BJ (cell line): ENCODE measurements around the gene TMEM150B. TPM values are rescaled to one million over a fixed set of nuclear protein-coding genes. Genes with fewer than 3 reads are reported as not detected.

ENCODE experiments used
- CTCF ChIA-PET: fragments of 350-600 bp; formaldehyde crosslinking; extraction: SDS; loops from one replicate; lab custom pipeline; 2021; ENCODE audit warnings: antibody characterized with exemption, inconsistent platforms; lab: Yijun Ruan, JAX
- POLR2A ChIA-PET: fragments of 300-600 bp; sonication (Branson Sonifier 250); formaldehyde crosslinking; extraction: SDS; loops from one replicate; lab custom pipeline; 2021; ENCODE audit warnings: antibody characterized with exemption; lab: Charles Lee
- DNase-seq: peaks from one replicate; pipeline ENCODE4 v3.0.0-alpha.2; 2011; ENCODE audit warnings: low read depth
- H3K27me3 ChIP-seq: 2 replicates; pipeline ENCODE4 v1.6.0; 2011; ENCODE audit warnings: low read length; ENCODE audit not compliant: control insufficient read depth, insufficient read depth
- H3K36me3 ChIP-seq: 2 replicates; pipeline ENCODE4 v1.5.1; 2011; ENCODE audit warnings: low read length; ENCODE audit not compliant: control insufficient read depth, insufficient read depth
- H3K4me3 ChIP-seq: 2 replicates; pipeline ENCODE4 v1.5.1; 2011; ENCODE audit warnings: low read depth, mild to moderate bottlenecking, control low read depth, low read length
- polyA plus RNA-seq: library from polyadenylated mRNA; depleted of rRNA; stranded (reverse); fragments of >200 nt; gene quantifications from 2 replicates; pipeline ENCODE4 v1.2.3, GENCODE V29; 2011
- TF ChIP-seq, protein P1 (sequence below): IDR thresholded peaks from 2 replicates; pipeline ENCODE4 v1.5.1; 2011; ENCODE audit warnings: low read depth, mild to moderate bottlenecking, control low read depth, inconsistent platforms, low read length, moderate library complexity; ENCODE audit not compliant: insufficient read depth

Gene TMEM150B
- polyA plus RNA-seq, 1 experiment: not detected

- CTCF ChIA-PET: interaction anchor here (1.2 to 2.2 kb wide), 4 partner anchors 11 to 105 kb away, joined by 3 to 21 read pairs (median 5); partner anchors contain the start of gene TMEM238
- H3K4me3 ChIP-seq: no peak overlapping the region
- TF ChIP-seq, protein P1, sequence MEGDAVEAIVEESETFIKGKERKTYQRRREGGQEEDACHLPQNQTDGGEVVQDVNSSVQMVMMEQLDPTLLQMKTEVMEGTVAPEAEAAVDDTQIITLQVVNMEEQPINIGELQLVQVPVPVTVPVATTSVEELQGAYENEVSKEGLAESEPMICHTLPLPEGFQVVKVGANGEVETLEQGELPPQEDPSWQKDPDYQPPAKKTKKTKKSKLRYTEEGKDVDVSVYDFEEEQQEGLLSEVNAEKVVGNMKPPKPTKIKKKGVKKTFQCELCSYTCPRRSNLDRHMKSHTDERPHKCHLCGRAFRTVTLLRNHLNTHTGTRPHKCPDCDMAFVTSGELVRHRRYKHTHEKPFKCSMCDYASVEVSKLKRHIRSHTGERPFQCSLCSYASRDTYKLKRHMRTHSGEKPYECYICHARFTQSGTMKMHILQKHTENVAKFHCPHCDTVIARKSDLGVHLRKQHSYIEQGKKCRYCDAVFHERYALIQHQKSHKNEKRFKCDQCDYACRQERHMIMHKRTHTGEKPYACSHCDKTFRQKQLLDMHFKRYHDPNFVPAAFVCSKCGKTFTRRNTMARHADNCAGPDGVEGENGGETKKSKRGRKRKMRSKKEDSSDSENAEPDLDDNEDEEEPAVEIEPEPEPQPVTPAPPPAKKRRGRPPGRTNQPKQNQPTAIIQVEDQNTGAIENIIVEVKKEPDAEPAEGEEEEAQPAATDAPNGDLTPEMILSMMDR: no peak
- no peaks in the 10 kb centered on the region for H3K27me3 ChIP-seq
- peaks cover 4% of the 10 kb centered on the region for H3K36me3 ChIP-seq
- POLR2A ChIA-PET: no interaction called here
- DNase-seq: no peak
These were observed 12.3 kb downstream of the TMEM150B start for GRCh38 chr19:55312621-55313512.

DNA sequence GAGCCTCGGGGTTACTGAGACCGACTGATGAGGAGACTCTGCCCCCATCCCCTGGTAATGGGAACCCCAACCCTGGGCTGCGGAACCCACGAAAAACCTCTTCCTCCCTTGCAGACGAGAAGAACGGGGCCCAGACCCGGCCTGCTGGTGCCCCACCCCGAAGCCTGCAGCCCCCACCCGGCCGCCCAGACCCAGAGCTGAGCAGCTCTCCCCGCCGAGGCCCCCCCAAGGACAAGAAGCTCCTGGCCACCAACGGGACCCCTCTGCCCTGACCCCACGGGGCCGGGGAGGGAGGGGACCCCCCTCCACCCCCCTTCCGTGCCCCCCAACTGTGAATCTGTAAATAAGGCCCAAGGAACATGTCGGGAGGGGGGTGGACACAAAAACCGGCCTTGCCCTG lies 13.3 kb downstream of the TMEM150B start:
- CTCF ChIA-PET: interaction anchor here (1.5 to 2.2 kb wide), 2 partner anchors 10 to 72 kb away, joined by 3 to 21 read pairs; partner anchors contain the start of gene TMEM238
- Histone ChIP-seq H3K27me3 (no peaks in the 10 kb centered on the region), H3K4me3 (no peak overlapping the region)

GRCh38 chr19:55311397-55311796 lies 13.7 kb downstream of the TMEM150B start:
- no peak for DNase-seq

More for the DNA sequence above, 13.3 kb downstream of the TMEM150B start:
- no peak for DNase-seq
- peaks cover 5% of the 10 kb centered on the region for H3K36me3 ChIP-seq
- TF ChIP-seq, protein P1: no peak
- POLR2A ChIA-PET: no interaction called here

GRCh38 chr19:55310498-55310897 lies 14.6 kb downstream of the TMEM150B start:
- Histone ChIP-seq H3K4me3 (no peak overlapping the region), H3K27me3 (no peaks in the 10 kb centered on the region), H3K36me3 (peaks cover 16% of the 10 kb centered on the region)
- no peak for DNase-seq
- TF ChIP-seq, protein P1: no peak
- ChIA-PET POLR2A (no interaction called here), CTCF (interaction anchor here (1.8 kb wide), 1 partner anchor 29 kb away, joined by 5 read pairs; the partner anchor contains the start of gene KMT5C)

More at GRCh38 chr19:55311397-55311796, 13.7 kb downstream of the TMEM150B start:
- peaks cover 9% of the 10 kb centered on the region for H3K36me3 ChIP-seq
- ChIA-PET POLR2A (no interaction called here), CTCF (interaction anchor here (2.2 kb wide), 1 partner anchor 9 kb away, joined by 21 read pairs; no protein-coding TSS in a partner anchor)
- TF ChIP-seq, protein P1: no peak
- H3K4me3 ChIP-seq: no peak overlapping the region
- H3K27me3 ChIP-seq: no peaks in the 10 kb centered on the region

DNA sequence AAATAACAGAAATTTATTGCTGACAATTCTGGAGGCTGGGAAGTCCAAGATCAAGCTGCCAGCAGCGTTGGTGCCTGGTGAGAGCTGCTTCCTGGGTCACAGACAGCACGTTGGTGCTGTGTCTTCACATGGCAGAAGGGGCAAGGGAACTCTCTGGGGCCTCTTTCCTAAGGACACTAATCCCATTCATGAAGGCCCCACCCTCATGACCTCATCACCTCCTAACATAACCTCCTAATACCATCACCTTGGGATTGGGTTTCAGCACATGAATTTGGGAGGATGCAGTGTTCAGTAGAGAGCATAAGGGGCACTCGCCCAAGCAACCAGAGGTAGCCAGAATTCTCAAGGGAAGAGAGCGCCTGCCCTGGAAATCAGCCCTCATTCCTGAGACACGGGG lies 15.7 kb downstream of the TMEM150B start:
- CTCF ChIA-PET: interaction anchor here (1.8 kb wide), 1 partner anchor 30 kb away, joined by 5 read pairs; the partner anchor contains the start of gene KMT5C

More for the DNA sequence above, 15.7 kb downstream of the TMEM150B start:
- no peaks in the 10 kb centered on the region for H3K27me3 ChIP-seq
- H3K36me3 ChIP-seq: peaks cover 17% of the 10 kb centered on the region
- POLR2A ChIA-PET: no interaction called here
- no peak overlapping the region for H3K4me3 ChIP-seq
- TF ChIP-seq, protein P1: no peak
- no peak for DNase-seq
